HCT116 (cell line): ENCODE measurements around the gene SGMS1.

Experiments used
- EZH2 ChIP-seq: fragments of 200-600 bp; sonication (generic); IDR thresholded peaks from 2 replicates; pipeline ENCODE4 v1.6.1; 2017; ENCODE audit warnings: antibody characterized with exemption, mixed run types
- POLR2AphosphoS5 ChIP-seq: IDR thresholded peaks from 2 replicates; pipeline ENCODE4 v1.6.1; 2011; ENCODE audit warnings: mild to moderate bottlenecking, low read depth, low read length, moderate library complexity
- SIN3A ChIP-seq: IDR thresholded peaks from 2 replicates; pipeline ENCODE4 v1.6.1; 2012; ENCODE audit warnings: low read depth
- TF ChIP-seq, protein P1 (sequence below), 3 experiments: fragments of 200-600 bp in 1 of 3; sonication (generic) in 1 of 3; IDR thresholded peaks in 2 of 3; conservative IDR thresholded peaks in 1 of 3; 2 replicates each; pipeline ENCODE4 v1.5.1; 2012 to 2017; ENCODE audit warnings: low read depth in 2 of 3, low read length in 2 of 3, antibody characterized with exemption in 1 of 3, borderline replicate concordance in 1 of 3, control low read depth in 1 of 3, mild to moderate bottlenecking in 1 of 3, mixed read lengths in 1 of 3, mixed run types in 1 of 3, moderate library complexity in 1 of 3; ENCODE audit not compliant: insufficient read depth in 1 of 3

DNA sequence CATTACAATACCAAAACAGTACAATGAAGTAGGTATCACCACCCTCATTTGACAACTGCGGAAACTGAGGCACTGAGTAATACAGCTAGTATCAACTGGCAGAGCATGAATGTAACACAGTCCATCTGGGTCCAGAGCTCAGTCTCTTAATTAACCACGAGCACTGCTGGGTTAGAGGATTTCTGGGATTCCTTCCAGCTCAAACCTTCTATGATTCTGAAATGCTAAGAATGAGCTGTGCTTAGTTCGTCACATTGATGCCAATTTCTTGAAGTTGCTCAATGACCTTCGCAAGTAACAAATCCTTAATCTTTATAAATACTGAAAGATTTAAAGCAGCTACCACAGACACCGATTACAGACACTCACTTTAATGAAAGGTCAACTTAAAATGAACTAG is 62.5 kb downstream of the SGMS1 start:
- TF ChIP-seq, protein P1, sequence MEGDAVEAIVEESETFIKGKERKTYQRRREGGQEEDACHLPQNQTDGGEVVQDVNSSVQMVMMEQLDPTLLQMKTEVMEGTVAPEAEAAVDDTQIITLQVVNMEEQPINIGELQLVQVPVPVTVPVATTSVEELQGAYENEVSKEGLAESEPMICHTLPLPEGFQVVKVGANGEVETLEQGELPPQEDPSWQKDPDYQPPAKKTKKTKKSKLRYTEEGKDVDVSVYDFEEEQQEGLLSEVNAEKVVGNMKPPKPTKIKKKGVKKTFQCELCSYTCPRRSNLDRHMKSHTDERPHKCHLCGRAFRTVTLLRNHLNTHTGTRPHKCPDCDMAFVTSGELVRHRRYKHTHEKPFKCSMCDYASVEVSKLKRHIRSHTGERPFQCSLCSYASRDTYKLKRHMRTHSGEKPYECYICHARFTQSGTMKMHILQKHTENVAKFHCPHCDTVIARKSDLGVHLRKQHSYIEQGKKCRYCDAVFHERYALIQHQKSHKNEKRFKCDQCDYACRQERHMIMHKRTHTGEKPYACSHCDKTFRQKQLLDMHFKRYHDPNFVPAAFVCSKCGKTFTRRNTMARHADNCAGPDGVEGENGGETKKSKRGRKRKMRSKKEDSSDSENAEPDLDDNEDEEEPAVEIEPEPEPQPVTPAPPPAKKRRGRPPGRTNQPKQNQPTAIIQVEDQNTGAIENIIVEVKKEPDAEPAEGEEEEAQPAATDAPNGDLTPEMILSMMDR (IDR thresholded peaks at IDR 0.05 in 2 of 3, conservative IDR thresholded peaks at IDR 0.05 in 1 of 3; ENCODE audit: borderline replicate concordance in 1 of 3, insufficient read depth in 1 of 3, low read depth in 2 of 3, low read length in 2 of 3): no peak
- no peak for TF ChIP-seq EZH2
- no peak for TF ChIP-seq SIN3A
- TF ChIP-seq POLR2AphosphoS5: no peak
